ENCODE data around the gene RNU5D-1. TPM values are rescaled to one million over a fixed set of nuclear protein-coding genes. Genes with fewer than 3 reads are reported as not detected.
A peak's percentile ranks its signal among the peaks of the same experiment; 100 is the strongest.

The RNU5D-1 gene
- total RNA-seq, 2 donors from 2014 or later = not detected

DNA sequence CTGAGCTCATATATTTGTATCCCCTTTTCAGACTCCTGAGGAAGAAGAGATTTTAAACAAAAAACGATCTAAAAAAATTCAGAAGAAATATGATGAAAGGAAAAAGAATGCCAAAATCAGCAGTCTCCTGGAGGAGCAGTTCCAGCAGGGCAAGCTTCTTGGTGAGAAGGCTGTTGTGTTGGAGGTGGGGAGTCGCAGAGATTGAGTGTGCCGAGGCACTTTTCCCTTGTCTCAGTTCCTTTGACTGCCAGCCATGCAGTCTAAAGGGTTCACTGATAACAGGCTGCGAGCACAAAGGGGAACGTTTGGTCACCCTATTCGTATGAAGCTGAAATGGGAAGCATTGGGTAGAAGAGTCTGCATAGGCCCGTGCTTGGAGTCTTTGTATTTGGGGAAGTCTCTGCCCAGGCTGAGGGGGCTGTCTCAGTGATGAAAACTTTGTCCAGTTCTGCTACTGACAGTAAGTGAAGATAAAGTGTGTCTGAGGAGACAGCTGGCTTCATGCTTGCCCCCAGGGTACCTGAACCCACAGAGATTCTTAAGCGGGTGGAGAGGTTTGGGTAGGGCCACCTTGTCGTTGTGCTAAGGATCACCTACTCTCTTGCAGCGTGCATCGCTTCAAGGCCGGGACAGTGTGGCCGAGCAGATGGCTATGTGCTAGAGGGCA is 47.1 kb upstream of the RNU5D-1 start:
- Histone ChIP-seq H3K9ac (ENCODE audit: extremely low read depth, low read length, poor library complexity, severe bottlenecking) (no peak overlapping the region), H3K9me3 (ENCODE audit: control insufficient read depth, low read length) (no peaks in the 10 kb centered on the region), H3K4me1 (ENCODE audit: control insufficient read depth, insufficient read depth, low read length) (no peaks in the 10 kb centered on the region), H3K27ac (ENCODE audit: low read depth, low read length) (no peak overlapping the region), H3K36me3 (ENCODE audit: control insufficient read depth, insufficient read depth, low read length) (peaks cover 38% of the 10 kb centered on the region), H3K4me3 (ENCODE audit: low read length) (peak overlapping the region; percentile 98), H3K27me3 (ENCODE audit: control insufficient read depth, insufficient read depth, low read length, poor library complexity, severe bottlenecking) (no peaks in the 10 kb centered on the region)
- H3K4me1 Mint-ChIP-seq = peaks cover 17% of the 10 kb centered on the region
- H3K9me3 Mint-ChIP-seq = no peaks in the 10 kb centered on the region
- H3K4me3 Mint-ChIP-seq = peak overlapping the region; percentile 87
- peaks cover 57% of the 10 kb centered on the region for H3K36me3 Mint-ChIP-seq (ENCODE audit: low read depth)
- H3K27ac Mint-ChIP-seq = peak overlapping the region; percentile 73
- no peak for TF ChIP-seq CTCF (conservative IDR thresholded peaks at IDR 0.05)
- no peaks in the 10 kb centered on the region for H3K27me3 Mint-ChIP-seq (ENCODE audit: insufficient read depth)
- DNase-seq = no peak
- WGBS, 2 experiments (ENCODE audit: insufficient coverage in 1 of 2, insufficient read length in 1 of 2) = 92 to 98% methylated on average over 12 to 13 of the region's 13 CpGs

DNA sequence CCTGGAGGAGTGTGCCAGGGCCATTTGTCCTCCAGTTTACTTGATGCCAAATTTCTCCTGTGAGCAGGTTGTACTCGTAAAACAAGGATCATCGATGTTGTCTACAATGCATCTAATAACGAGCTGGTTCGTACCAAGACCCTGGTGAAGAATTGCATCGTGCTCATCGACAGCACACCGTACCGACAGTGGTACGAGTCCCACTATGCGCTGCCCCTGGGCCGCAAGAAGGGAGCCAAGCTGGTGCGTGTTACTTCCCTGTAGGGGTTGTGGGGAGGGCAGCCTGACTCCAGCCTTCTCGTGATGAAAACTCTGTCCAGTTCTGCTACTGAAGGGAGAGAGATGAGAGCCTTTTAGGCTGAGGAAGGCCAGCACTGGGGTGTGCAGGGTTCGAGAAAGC is 46.6 kb upstream of the RNU5D-1 start:
- H3K27ac ChIP-seq (ENCODE audit: low read depth, low read length) = no peak overlapping the region
- H3K9me3 ChIP-seq (ENCODE audit: control insufficient read depth, low read length) = no peaks in the 10 kb centered on the region
- no peak for TF ChIP-seq CTCF (conservative IDR thresholded peaks at IDR 0.05)
- H3K4me1 Mint-ChIP-seq = peaks cover 17% of the 10 kb centered on the region
- H3K27ac Mint-ChIP-seq = peak overlapping the region; percentile 73
- H3K27me3 ChIP-seq (ENCODE audit: control insufficient read depth, insufficient read depth, low read length, poor library complexity, severe bottlenecking) = no peaks in the 10 kb centered on the region
- H3K36me3 ChIP-seq (ENCODE audit: control insufficient read depth, insufficient read depth, low read length) = peaks cover 38% of the 10 kb centered on the region
- peak overlapping the region; percentile 98 for H3K4me3 ChIP-seq (ENCODE audit: low read length)
- H3K9me3 Mint-ChIP-seq = no peaks in the 10 kb centered on the region
- H3K4me3 Mint-ChIP-seq = peak overlapping the region; percentile 87
- H3K27me3 Mint-ChIP-seq (ENCODE audit: insufficient read depth) = no peaks in the 10 kb centered on the region
- peaks cover 57% of the 10 kb centered on the region for H3K36me3 Mint-ChIP-seq (ENCODE audit: low read depth)
- WGBS, 2 experiments (ENCODE audit: insufficient coverage in 1 of 2, insufficient read length in 1 of 2) = 94 to 97% methylated on average over 12 to 14 of the region's 14 CpGs
- no peaks in the 10 kb centered on the region for H3K4me1 ChIP-seq (ENCODE audit: control insufficient read depth, insufficient read depth, low read length)
- H3K9ac ChIP-seq (ENCODE audit: extremely low read depth, low read length, poor library complexity, severe bottlenecking) = peak overlapping the region; percentile 98
- DNase-seq = no peak

- Mint-ChIP-seq H3K27ac (peak overlapping the region; percentile 94), H3K36me3 (ENCODE audit: low read depth) (peaks cover 55% of the 10 kb centered on the region), H3K9me3 (no peaks in the 10 kb centered on the region), H3K4me1 (peaks cover 17% of the 10 kb centered on the region), H3K4me3 (peak overlapping the region; percentile 87), H3K27me3 (ENCODE audit: insufficient read depth) (no peaks in the 10 kb centered on the region)
- WGBS, 2 experiments (ENCODE audit: insufficient coverage in 1 of 2, insufficient read length in 1 of 2) = 43 to 56% methylated on average over 9 to 12 of the region's 12 CpGs
- peak overlapping the region; percentile 98 for H3K9ac ChIP-seq (ENCODE audit: extremely low read depth, low read length, poor library complexity, severe bottlenecking)
- no peak for TF ChIP-seq CTCF (conservative IDR thresholded peaks at IDR 0.05)
- H3K27ac ChIP-seq (ENCODE audit: low read depth, low read length) = no peak overlapping the region
- H3K9me3 ChIP-seq (ENCODE audit: control insufficient read depth, low read length) = no peaks in the 10 kb centered on the region
- H3K4me3 ChIP-seq (ENCODE audit: low read length) = peak overlapping the region; percentile 98
- no peaks in the 10 kb centered on the region for H3K4me1 ChIP-seq (ENCODE audit: control insufficient read depth, insufficient read depth, low read length)
- no peaks in the 10 kb centered on the region for H3K27me3 ChIP-seq (ENCODE audit: control insufficient read depth, insufficient read depth, low read length, poor library complexity, severe bottlenecking)
- DNase-seq = no peak
- peaks cover 38% of the 10 kb centered on the region for H3K36me3 ChIP-seq (ENCODE audit: control insufficient read depth, insufficient read depth, low read length)
These were observed 45.7 kb upstream of the RNU5D-1 start for GRCh38 chr1:44776730-44777068.
